Epidermal melanocyte (primary cell): Measurements from ENCODE around the gene DLGAP1.

Experiments
- DNase-seq: peaks from one replicate; pipeline ENCODE4 v3.0.0; 2011; ENCODE audit warnings: low spot score; ENCODE audit not compliant: insufficient read length

The DLGAP1 gene

GRCh38 chr18:3554091-3554601, 901.0 kb downstream of the DLGAP1 start:
- DNase-seq: no peak

- DNase-seq: no peak
These were observed 902.8 kb downstream of the DLGAP1 start for GRCh38 chr18:3552305-3552704.

DNA sequence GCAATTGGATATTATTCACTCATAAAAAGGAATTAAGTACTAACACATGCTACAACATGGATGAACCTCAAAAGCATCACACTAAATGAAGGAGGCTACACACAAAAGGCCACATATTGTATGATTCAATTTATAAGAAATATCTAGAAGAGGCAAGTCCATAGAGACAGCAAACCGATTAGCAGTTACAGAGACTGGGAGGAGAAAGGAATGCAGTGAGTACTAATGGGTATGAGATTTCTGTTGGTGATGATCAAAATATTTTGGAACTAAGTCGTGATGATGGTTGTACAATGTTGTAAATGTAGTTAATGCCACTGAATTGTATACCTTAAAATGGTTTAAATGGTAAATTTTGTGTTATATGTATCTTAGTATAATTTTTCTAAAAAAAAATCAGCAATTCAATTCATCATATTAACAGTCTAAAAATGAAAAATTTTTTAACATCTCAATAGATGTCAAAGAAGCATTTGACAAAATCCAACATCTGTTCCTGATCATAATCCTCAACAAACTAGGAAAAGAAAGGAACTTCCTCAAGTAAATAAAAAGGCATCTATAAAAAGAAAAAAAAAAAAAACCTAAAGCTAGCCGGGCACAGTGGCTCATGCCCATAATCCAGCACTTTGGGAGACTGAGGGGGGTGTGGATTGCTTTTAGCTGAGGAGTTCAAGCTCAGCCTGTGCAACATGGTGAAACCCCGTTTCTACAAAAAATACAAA, 907.1 kb downstream of the DLGAP1 start:
- DNase-seq: no peak

- DNase-seq: no peak
These were observed 909.0 kb downstream of the DLGAP1 start for GRCh38 chr18:3546106-3546505.

GRCh38 chr18:3544537-3544936, 910.6 kb downstream of the DLGAP1 start:
- no peak for DNase-seq

GRCh38 chr18:3541549-3542386, 913.3 kb downstream of the DLGAP1 start:
- no peak for DNase-seq

DNA sequence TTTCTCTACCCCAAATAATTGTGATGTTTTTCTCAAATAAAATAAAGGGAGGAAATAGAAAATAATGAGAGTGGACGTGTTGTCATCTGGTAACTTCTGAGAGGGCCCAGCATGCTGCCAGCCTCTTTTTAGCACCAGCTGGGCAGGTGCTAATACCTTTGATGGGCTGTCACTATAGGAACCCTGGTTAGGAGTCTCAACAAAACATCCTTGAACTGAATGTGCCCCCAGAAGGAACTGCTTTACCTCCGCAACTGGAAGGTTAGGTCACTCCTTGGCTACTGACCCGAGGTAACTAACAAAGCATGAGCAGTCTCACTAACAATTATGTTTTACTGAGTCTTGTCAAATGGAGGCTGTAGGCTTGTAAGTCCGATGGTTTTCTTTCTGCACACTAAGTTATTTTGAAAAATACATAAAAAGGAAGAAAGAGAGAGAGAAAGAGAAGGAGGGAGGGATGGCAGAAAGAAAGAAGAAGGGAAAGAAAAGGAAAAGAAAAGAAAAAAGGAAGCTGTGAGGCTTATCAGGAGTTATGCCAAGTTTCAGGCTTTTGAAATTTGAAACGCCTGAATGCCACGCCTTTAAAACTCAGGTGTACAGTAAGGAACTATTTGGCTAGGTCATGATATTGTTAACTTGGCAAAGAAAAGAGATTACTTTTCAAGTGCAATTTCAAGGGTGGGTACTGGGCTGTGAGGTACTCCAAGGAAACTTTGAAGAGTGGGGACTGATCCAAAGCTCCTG, 914.1 kb downstream of the DLGAP1 start:
- no peak for DNase-seq

DNA sequence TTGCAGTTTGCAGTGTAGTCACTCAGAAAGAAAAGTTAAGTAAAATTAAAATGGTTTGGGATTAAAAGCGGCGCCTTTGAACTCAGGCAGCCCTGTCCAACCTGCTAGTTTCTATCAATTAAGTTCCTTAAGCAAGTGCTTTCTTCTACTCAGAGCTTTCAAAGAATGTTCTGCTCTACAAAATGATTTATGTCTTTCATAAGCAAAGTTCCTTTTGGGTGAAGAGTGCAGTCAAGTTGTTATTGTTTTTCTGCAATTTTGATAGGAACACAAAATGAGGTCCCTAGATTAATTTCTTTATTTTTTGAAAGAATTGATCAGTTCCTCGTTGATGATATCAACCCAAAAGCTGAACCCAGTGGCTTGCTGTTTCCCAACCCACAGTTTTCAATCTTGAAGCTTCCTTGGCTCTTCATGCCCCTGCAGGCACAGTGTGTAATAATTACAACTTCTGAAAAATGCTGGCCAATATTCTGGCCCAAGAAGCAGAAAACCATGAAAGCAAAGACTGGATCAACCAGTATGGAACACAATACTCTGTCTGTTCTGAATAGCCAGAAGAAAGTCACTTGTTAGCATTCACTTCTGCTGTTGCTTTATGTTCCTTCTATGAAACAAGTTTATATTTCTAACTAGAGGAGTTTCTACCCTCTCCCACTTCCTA, 916.0 kb downstream of the DLGAP1 start:
- peak; percentile 45 for DNase-seq

DNA sequence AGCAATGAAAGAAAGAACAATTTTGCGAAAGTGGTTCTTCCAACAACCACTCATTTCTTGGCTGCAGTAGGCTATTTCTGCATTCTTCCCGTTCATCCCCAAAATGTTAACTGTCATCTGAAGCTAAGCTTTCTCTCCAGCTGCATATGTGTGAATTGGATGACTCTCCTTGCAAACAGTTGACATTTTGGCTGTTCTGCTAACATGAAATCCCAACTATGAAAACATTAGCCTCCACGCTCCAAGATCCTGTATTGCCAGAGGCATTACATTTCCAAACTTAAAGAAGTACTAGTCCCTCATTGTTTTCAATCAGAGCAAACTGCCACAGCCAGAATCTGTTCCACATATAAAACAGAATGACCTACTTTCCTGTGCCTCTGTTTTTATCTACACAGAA, 916.7 kb downstream of the DLGAP1 start:
- DNase-seq: peak; percentile 72

DNA sequence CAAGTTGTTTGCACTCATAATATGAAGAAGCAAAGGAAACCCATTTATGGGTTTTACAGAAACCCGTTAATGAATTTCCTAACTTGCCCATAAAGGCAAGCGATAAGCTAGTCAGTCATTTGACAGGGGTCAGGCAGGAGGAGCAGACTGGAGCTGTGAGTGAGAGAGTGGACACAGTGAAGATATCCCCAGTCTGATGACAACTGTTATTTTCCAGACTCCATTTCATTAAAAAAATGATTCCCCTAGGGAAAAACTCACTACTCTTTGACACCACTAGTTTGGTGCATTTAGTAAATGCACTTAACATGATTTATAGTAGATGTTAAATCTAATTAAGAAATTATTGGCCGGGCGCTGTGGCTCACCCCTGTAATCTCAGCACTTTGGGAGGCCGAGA, 924.3 kb downstream of the DLGAP1 start:
- DNase-seq: no peak

DNA sequence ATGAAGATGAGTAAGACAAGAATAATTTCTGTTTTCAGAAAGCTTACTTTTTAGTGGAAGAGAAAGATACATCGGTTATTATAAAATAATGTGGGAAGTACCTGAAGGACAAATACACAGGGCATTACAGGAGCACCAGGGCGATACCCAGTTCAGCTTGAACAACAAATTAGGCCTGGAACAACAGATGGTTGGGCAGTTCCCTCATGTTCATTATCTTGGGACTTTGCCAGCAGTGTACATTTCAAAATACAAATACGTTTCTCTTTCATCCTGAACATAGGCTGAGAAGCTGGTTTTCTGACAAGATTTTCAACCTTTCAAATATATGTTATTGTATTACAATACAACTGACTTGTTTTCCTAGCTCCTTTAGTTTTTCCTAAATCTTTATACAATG, 925.5 kb downstream of the DLGAP1 start:
- DNase-seq: no peak

- DNase-seq: no peak
These were observed 926.0 kb downstream of the DLGAP1 start for GRCh38 chr18:3529077-3529476.

DNA sequence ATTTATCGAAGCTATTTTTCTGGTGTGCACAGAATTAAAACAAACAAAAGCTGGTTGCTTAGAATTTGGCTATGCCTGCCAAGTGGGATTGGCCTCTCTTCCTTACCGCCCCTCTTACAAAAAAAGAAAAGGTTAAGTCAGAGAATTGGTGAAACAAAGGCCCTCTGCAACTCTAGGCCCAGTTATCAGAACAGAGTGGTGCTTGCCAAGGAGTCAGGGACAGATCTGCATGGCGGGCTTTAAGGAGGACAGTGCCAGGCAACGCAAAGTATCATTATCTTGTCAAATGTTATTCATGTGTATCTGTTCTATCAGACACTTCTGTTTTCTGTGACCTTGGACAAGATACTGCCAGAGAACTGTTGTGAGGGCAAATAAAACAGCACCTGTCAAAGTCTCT, 926.9 kb downstream of the DLGAP1 start:
- no peak for DNase-seq

- DNase-seq: peak; percentile 78
These were observed 928.4 kb downstream of the DLGAP1 start for GRCh38 chr18:3526421-3527354.

DNA sequence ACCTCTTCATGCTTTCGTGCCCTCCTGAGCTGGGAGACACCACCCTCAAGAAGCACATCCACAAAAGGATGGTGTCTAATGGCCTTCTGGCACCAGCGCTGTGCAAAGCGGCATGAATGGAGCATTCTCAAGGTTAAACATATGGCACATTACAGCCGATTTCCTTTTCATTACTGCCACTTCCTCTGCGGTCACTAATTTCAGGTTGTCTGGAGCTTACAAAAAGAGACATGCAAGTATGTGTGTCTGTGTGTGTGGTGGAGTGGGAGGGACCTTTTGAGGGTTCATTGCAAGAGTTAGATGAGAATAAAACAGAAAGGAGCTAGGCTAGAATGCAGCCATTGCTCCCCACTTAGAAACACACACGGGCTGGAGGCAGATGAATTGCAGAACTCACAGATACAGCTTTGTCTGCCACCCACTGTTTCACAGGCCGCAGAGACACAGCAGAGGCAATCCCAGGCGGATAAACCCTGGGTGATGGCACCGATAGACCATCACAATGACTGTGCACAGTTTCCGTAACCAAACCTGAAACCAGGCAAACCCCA, 929.2 kb downstream of the DLGAP1 start:
- no peak for DNase-seq

DNA sequence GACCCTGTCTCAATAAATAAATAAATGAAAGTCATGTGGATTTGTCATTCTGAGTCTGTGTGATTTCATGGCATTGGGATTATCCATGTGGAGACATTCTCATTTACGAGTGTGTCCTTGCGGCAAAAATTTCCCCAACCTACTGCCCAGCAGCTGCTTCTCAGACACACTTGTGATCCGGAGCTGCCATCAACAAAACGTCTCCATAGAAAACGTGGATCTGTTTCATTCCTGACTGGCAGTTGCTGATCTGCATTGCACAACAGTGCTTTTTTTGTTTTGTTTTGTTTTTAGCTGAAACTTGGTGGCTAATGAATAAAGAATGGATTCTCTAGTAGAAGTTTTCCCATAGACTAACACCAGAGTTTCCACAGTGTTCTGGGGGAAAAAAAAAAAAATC, 930.4 kb downstream of the DLGAP1 start:
- peak; percentile 74 for DNase-seq

GRCh38 chr18:3520230-3521085, 934.6 kb downstream of the DLGAP1 start:
- no peak for DNase-seq

GRCh38 chr18:3514312-3515216, 940.5 kb downstream of the DLGAP1 start:
- DNase-seq: no peak
